ENCODE measurements around the gene N4BP3. TPM values are rescaled to one million over a fixed set of nuclear protein-coding genes. Genes with fewer than 3 reads are reported as not detected.

The N4BP3 gene
- total RNA-seq, 2 experiments from 2014 or later = 26.1 to 28.3 TPM

DNA sequence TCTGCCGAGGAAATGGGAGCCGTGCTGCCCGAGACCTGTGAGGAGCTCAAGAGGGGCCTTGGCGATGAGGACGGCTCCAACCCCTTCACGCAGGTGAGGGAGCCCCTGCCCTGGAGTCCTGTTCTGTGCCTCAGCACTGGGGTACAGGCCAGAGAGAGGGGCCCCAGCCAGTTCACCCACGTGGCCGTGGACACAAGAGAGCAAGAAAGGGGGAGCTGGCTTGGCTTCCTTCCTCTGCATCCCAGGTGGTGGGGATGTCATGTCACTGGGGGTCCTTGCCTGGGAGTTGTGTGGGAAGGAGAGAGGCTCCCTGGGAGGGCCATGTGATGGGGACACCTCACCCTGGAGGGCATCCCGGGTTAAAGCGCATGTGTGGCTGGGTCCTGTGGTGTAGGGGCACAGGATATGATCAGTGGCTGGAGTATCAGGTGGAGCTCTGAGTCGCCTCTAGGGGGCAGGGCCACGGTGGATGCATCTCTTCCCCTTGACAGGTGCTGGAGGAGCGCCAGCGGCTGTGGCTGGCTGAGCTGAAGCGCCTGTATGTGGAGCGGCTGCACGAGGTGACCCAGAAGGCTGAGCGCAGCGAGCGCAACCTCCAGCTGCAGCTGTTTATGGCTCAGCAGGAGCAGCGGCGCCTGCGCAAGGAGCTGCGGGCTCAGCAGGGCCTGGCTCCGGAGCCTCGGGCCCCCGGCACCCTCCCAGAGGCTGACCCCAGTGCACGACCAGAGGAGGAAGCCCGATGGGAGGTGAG, 7.5 kb downstream of the N4BP3 start:
- Histone ChIP-seq H3K4me2 (ENCODE audit: low read length) (peak overlapping the region; percentile 92), H3K9me2 (ENCODE audit: insufficient read depth, low read length) (no peaks in the 10 kb centered on the region), H3K27ac (ENCODE audit: low read depth, low read length, poor library complexity, severe bottlenecking) (peak overlapping the region; percentile 90), H3K4me3 (ENCODE audit: low read depth, low read length, poor library complexity, severe bottlenecking) (peak overlapping the region; percentile 37), H3K4me1 (ENCODE audit: insufficient read depth, low read length, poor library complexity, severe bottlenecking) (peaks cover 83% of the 10 kb centered on the region), H3K79me2 (ENCODE audit: insufficient read depth, low read depth, low read length) (peaks cover 46% of the 10 kb centered on the region), H3K36me3 (ENCODE audit: insufficient read depth, low read length) (peaks cover 60% of the 10 kb centered on the region), H4K20me1 (ENCODE audit: insufficient read depth, low read length) (no peaks in the 10 kb centered on the region), H3K9me3 (ENCODE audit: low read length) (no peaks in the 10 kb centered on the region), H2AFZ (ENCODE audit: low read length) (no peak overlapping the region)
- DNase-seq (ENCODE audit: low spot score) = peak; percentile 98
- CTCF ChIA-PET (ENCODE audit: unreplicated experiment) = interaction anchor here (0.6 to 3.1 kb wide), 7 partner anchors 9 to 612 kb away, joined by 3 to 17 read pairs (median 3); partner anchors contain the start of gene NHP2
- no TSS peak for BruUV-seq (replicated peaks)
- TF ChIP-seq, protein P1, sequence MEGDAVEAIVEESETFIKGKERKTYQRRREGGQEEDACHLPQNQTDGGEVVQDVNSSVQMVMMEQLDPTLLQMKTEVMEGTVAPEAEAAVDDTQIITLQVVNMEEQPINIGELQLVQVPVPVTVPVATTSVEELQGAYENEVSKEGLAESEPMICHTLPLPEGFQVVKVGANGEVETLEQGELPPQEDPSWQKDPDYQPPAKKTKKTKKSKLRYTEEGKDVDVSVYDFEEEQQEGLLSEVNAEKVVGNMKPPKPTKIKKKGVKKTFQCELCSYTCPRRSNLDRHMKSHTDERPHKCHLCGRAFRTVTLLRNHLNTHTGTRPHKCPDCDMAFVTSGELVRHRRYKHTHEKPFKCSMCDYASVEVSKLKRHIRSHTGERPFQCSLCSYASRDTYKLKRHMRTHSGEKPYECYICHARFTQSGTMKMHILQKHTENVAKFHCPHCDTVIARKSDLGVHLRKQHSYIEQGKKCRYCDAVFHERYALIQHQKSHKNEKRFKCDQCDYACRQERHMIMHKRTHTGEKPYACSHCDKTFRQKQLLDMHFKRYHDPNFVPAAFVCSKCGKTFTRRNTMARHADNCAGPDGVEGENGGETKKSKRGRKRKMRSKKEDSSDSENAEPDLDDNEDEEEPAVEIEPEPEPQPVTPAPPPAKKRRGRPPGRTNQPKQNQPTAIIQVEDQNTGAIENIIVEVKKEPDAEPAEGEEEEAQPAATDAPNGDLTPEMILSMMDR (conservative IDR thresholded peaks at IDR 0.05; ENCODE audit: low read length) = peak; percentile 87
- no peak for TF ChIP-seq EZH2phosphoT487 (IDR thresholded peaks at IDR 0.05; ENCODE audit: borderline replicate concordance, low read depth, low read length)
- intact Hi-C loops (cut with micrococcal nuclease; ENCODE audit: unreplicated experiment) = loop anchor here (1.0 to 2.0 kb wide), 4 partner anchors 10 to 44 kb away; no protein-coding TSS in a partner anchor
- POLR2A ChIA-PET = interaction anchor here (0.7 to 2.3 kb wide), 7 partner anchors 9 to 83 kb away, joined by 3 to 13 read pairs (median 5); partner anchors contain the start of gene HNRNPAB

- BruUV-seq (replicated peaks) = no TSS peak
- Histone ChIP-seq H3K79me2 (ENCODE audit: insufficient read depth, low read depth, low read length) (peaks cover 38% of the 10 kb centered on the region; the same call in 1 of the 2 replicates), H4K20me1 (ENCODE audit: insufficient read depth, low read length) (no peaks in the 10 kb centered on the region), H3K9me3 (ENCODE audit: low read length) (no peaks in the 10 kb centered on the region), H3K4me2 (ENCODE audit: low read length) (peak overlapping the region; percentile 68), H3K4me3 (ENCODE audit: low read depth, low read length, poor library complexity, severe bottlenecking) (peak overlapping the region; percentile 37), H2AFZ (ENCODE audit: low read length) (no peak overlapping the region), H3K36me3 (ENCODE audit: insufficient read depth, low read length) (peaks cover 62% of the 10 kb centered on the region), H3K27ac (ENCODE audit: low read depth, low read length, poor library complexity, severe bottlenecking) (peak overlapping the region; percentile 90), H3K9me2 (ENCODE audit: insufficient read depth, low read length) (no peaks in the 10 kb centered on the region), H3K4me1 (ENCODE audit: insufficient read depth, low read length, poor library complexity, severe bottlenecking) (peaks cover 74% of the 10 kb centered on the region)
- DNase-seq (ENCODE audit: low spot score) = peak; percentile 78
- ChIA-PET CTCF (ENCODE audit: unreplicated experiment) (interaction anchor here (0.6 to 3.1 kb wide), 5 partner anchors 8 to 46 kb away, joined by 3 to 17 read pairs (median 3); partner anchors contain the start of gene NHP2), POLR2A (interaction anchor here (0.7 to 2.3 kb wide), 7 partner anchors 8 to 83 kb away, joined by 3 to 13 read pairs (median 5); partner anchors contain the start of gene HNRNPAB)
- no peak for TF ChIP-seq EZH2phosphoT487 (IDR thresholded peaks at IDR 0.05; ENCODE audit: borderline replicate concordance, low read depth, low read length)
- TF ChIP-seq, protein P1 (conservative IDR thresholded peaks at IDR 0.05; ENCODE audit: low read length) = no peak
- intact Hi-C loops (cut with micrococcal nuclease; ENCODE audit: unreplicated experiment) = loop anchor here (1.0 to 2.0 kb wide), 4 partner anchors 9 to 45 kb away; no protein-coding TSS in a partner anchor
These were observed 8.3 kb downstream of the N4BP3 start for GRCh38 chr5:178121391-178122276.
